Spinal cord (tissue), 10 donors: ENCODE data around the gene NOM1. TPM values are rescaled to one million over a fixed set of nuclear protein-coding genes. Genes with fewer than 3 reads are reported as not detected.
A peak's percentile ranks its signal among the peaks of the same experiment; 100 is the strongest.

ENCODE experiments used
- DNase-seq, 6 donors: peaks; one replicate each; pipeline versions ENCODE4 v3.0.0 to v3.0.0-alpha.2; 2013 to 2015; ENCODE audit warnings: low spot score in 6 of 6, low read depth in 4 of 6
- H3K27ac ChIP-seq: one replicate; pipeline ENCODE4 v1.5.1; 2013; ENCODE audit warnings: low read depth, low read length, control low read depth
- H3K27me3 ChIP-seq: one replicate; pipeline ENCODE4 v1.6.1; 2013; ENCODE audit warnings: low read length; ENCODE audit not compliant: control insufficient read depth, insufficient read depth
- H3K36me3 ChIP-seq: one replicate; pipeline ENCODE4 v1.6.1; 2013; ENCODE audit warnings: low read length; ENCODE audit not compliant: control insufficient read depth, insufficient read depth
- H3K4me1 ChIP-seq: one replicate; pipeline ENCODE4 v1.6.1; 2013; ENCODE audit warnings: low read length; ENCODE audit not compliant: control insufficient read depth, insufficient read depth
- H3K4me3 ChIP-seq: one replicate; pipeline ENCODE4 v1.5.1; 2013; ENCODE audit warnings: low read depth, low read length, control low read depth
- H3K9me3 ChIP-seq: one replicate; pipeline ENCODE4 v1.6.1; 2013; ENCODE audit warnings: low read length; ENCODE audit not compliant: control insufficient read depth, insufficient read depth
- WGBS: methylation state at CpG from one replicate; pipeline ENCODE4 v1.1.5; 2013; ENCODE audit warnings: missing lambda C conversion rate; ENCODE audit not compliant: insufficient coverage; 5-methylcytosine and 5-hydroxymethylcytosine counted together
- polyA plus RNA-seq, 2 donors: library from polyadenylated mRNA; unstranded; fragments of 120-200 nt; gene quantifications; one replicate each; pipeline ENCODE4 v1.2.1, GENCODE V29; 2013; ENCODE audit not compliant: insufficient read length in 2 of 2
- total RNA-seq, 2 donors: library from RNA; depleted of rRNA in 1 of 2; stranded (reverse); fragments of 120-200 nt in 1 of 2; fragments of >200 nt in 1 of 2; gene quantifications; one replicate each; pipeline versions ENCODE4 v1.2.3 to v1.2.4, GENCODE V29; 2013 to 2014
- donor health status: healthy.

The NOM1 gene
- total and polyA plus RNA-seq, 4 donors = 13.5 to 24.4 (median 20.1) TPM

DNA sequence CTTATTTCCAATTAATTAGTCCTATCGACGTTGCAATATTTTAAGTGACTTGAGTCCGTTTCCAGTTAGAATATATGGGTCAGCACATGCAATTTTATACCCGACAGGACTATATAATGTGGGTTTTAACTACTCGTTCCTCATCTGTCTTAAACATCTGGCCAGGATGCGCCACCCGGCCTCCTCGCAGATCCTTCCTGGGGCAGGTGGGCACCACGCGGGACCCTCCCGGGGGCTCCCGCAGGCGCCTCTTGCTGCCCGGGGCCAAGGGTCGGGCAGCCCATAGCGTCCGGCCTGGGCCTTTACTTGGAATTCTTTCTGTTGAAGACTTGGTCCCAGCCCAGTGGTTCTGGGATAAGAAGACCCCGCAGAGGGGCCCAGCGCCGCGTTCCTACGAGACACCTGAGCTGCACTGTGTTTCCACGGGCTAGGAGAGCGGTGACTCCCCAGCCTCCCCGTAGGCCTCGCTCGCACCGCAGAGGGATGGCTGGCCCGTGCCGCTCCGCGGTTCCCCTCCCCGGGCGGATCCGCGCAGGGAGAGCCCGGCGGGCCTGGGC is 71.1 kb downstream of the NOM1 start:
- no peak overlapping the region for H3K4me3 ChIP-seq
- DNase-seq = peak in 1 of 6 donors; percentile 9
- peaks cover 95% of the 10 kb centered on the region for H3K27me3 ChIP-seq
- no peak overlapping the region for H3K27ac ChIP-seq
- peaks cover 19% of the 10 kb centered on the region for H3K4me1 ChIP-seq
- peaks cover 1% of the 10 kb centered on the region for H3K9me3 ChIP-seq
- under 1% methylated on average over 35 of the region's 38 CpGs for WGBS
- H3K36me3 ChIP-seq = no peaks in the 10 kb centered on the region

DNA sequence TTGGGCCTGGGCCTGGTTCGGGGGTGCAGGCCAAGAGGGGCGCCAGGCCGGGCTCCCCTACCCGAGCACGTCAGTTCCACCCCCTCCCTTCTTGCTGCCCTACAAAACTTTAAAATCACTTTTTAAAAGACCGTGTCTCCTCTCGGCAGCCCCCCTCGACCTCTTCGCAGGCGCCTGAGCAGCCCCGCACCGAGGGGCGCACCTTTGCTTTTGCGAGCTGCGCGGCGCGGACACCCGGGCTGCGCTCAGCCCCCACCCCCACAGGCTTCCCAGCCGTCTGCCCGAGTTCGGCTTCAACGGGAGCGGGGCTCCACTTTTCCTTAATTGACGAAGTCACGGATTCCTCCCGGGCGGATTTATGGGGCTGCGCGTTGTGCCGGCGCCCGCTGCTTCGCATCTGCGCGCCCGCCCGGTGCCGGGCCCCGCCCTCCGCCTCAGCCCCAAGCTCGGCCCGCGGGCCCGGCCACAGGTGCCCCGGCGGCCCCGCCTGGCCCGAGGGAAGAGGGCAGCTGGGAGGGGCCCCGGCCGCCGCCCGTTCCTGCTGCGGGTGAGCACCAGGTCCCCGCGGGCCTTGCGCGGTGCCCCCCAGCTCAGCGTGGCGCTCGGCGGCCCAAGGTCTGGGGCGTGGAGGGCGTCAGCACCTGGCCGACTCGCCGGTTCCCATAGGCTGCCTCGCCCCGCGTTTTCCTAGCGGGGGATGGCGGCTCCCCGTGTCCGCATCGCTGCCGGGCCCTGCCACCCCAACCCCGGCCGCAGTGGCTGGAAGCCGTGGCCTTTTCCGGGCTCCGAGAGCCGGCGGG is 71.8 kb downstream of the NOM1 start:
- Histone ChIP-seq H3K36me3 (no peaks in the 10 kb centered on the region), H3K27me3 (peaks cover 95% of the 10 kb centered on the region), H3K9me3 (peaks cover 1% of the 10 kb centered on the region), H3K4me3 (no peak overlapping the region), H3K27ac (no peak overlapping the region), H3K4me1 (peaks cover 19% of the 10 kb centered on the region)
- 1% methylated on average over 84 of the region's 84 CpGs for WGBS
- peak in 1 of 6 donors; percentile 3 for DNase-seq

DNA sequence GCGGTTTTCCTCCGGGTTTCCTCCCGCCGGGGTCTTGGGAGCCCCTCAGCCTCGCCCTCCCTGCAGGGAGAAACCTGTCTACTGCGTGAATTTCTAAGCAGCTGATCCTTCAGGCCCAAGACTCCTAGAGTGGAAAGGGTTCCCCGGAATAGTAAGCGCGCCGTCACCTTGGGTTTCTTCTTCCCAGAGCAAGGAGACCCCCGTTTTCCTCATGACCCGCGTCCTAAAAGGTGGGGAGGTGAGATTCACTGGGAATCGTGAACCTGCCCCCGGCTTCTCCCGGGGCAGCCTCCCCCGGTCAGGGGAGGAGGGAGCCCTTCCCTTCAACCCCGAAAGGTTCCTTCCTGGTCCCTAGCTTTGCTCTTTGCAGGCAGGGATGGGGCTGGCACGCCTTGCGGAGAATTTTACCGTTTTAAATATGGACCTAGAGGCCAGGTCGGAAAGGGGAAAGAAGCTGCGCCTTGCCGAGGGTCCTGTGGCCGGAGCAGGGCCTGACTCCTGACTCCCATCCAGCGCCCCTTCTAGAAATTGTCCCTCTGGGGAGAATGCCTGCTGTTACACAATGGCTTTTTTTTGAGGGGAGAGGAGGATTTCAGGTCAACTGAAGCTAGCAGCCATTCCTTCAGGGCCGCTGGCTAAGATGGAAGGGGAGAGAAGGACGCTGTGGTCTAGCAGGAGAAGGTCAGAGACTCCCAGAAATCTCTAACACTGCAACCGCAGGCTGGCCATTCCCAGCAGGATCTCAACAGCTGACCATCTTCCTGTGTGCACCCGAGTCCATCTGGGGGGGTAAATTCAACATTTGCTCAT is 72.6 kb downstream of the NOM1 start:
- DNase-seq = no peak
- peaks cover 91% of the 10 kb centered on the region for H3K27me3 ChIP-seq
- H3K27ac ChIP-seq = no peak overlapping the region
- H3K4me1 ChIP-seq = peaks cover 19% of the 10 kb centered on the region
- H3K9me3 ChIP-seq = peaks cover 1% of the 10 kb centered on the region
- H3K36me3 ChIP-seq = no peaks in the 10 kb centered on the region
- no peak overlapping the region for H3K4me3 ChIP-seq
- WGBS = 0% methylated on average over 28 of the region's 30 CpGs

Other genes with a start within 250 kb of the NOM1 start
- gene LMBR1, start 56.5 kb upstream of the NOM1 start, total RNA-seq = 100 to 1,000 TPM in 1 of 2 donors, 10 to 100 TPM in 1; 61.3 to 164 TPM
- gene LMBR1, start 56.5 kb upstream of the NOM1 start, polyA plus RNA-seq = 10 to 100 TPM; 54.9 to 66.9 TPM
- 1 to 10 TPM in 1 of 2 donors, under 1 TPM in 1; 0.72 to 1.2 TPM for gene MNX1, start 61.0 kb downstream of the NOM1 start, total RNA-seq
- gene MNX1, start 61.0 kb downstream of the NOM1 start, polyA plus RNA-seq = 1 to 10 TPM; 3.4 to 7.0 TPM
- 100 to 1,000 TPM in 1 of 2 donors, 10 to 100 TPM in 1; 52.3 to 113 TPM for gene UBE3C, start 189.2 kb downstream of the NOM1 start, total RNA-seq
- 10 to 100 TPM; 44.3 to 48.9 TPM for gene UBE3C, start 189.2 kb downstream of the NOM1 start, polyA plus RNA-seq